Stimulated activated CD4-positive, alpha-beta T cell treated with anti-CD3 and anti-CD28 coated beads, Interleukin-1b, Interleukin-23, amount 100 ng/mL, for 48 hours (primary cell): Measurements from ENCODE around the gene YARS1.
"Not testable (repeated sequence)": the region's sequence is repeated elsewhere in the genome, so short reads cannot be mapped to it uniquely, and the experiment has no call there.

Experiments
- DNase-seq: peaks from one replicate; pipeline ENCODE4 v3.0.0-alpha.2; 2020

Gene YARS1

DNA sequence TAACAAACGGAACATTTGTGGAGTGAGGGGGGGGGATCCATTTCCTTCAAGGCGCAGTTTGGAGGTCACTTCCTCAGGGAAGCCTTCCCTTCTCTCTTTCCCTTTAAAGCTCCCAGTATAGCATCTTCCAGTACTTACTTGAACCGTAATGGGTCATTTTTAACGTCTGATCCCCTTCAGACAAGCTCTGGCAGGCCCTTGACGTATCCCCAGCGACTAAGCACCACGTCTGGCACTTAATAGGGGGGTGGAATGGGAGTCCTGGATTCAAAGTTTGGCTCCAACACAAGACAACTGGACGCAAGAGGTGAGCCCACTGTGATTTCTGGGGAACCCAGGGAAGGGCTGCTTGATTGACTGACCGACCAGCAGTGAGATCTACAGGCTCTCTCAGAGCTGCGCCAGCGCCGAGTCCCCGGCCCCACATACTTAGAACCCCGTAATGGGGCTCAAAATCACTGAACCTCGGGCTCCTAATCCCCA lies 441 bp downstream of the YARS1 start:
- no peak for DNase-seq

DNA sequence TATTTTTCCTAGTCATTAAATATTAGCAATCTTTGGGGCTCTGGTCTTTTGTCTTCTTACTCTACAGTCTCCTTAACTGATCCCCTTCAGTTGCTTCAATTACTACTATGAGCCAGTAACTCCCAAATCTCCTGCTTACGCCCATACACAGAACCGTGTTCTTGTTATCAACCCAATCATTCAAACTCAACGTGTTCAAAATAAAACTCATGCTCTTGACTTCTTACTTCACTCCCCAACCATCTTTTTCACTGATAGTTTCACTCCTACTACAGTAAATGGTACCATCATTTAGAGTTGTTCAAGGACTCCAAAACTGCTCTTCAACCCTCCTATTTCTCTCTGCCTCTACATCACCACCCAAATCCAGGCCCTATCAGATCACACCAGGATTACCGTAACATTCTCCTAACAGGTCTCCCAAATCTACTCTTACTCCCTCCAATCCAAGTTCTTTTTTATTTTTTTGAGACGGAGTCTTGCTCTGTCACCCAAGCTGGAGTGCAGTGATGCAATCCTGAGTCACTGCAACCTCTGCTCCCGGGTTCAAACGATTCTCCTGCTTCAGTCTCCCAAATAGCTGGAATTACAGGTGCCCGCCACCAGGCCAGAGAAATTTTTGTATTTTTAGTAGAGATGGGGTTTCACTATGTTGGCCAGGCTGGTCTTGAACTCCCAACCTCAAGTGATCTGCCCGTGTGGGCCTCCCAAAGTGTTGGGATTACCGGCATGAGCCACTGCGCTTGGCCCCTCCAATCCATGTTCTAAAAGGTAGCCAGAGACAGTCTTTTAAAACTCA lies 3.0 kb downstream of the YARS1 start:
- no peak for DNase-seq

DNA sequence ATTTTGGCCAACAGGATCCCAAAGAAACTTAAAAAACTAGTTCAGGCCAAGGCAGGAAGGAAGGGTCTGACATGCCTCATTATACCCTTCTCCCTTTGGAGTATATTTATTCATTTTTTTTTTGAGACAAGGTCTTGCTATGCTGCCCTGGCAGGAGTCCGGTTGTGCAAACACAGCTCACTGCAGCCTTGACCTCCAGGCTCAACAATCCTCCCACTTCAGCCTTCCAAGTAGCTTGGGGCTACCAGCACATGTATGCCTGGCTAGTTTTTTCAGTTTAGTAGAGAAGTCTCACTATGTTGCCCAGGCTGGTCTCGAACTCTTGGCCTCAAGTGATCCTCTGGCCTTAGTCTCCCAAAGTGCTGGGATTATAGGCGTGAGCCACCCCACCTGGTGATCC lies 5.2 kb downstream of the YARS1 start:
- no peak for DNase-seq

DNA sequence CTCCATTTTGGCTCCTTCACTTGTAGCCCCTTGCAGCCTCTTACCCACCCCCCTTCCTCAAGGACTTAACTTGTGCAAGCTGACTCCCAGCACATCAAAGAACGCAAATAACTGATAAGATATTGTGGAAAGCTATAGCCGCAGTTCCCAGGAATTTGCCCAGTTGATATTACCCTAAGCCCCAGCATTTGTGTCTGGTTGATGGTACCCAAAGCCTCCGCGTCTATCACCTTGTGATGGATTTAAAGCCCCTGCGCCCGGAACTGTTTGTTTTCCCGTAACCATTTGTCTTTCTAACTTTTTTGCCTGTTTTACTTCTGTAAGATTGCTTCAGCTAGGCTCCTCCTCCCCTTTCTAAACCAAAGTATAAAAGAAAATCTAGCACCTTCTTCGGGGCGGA lies 5.9 kb downstream of the YARS1 start:
- no peak for DNase-seq

DNA sequence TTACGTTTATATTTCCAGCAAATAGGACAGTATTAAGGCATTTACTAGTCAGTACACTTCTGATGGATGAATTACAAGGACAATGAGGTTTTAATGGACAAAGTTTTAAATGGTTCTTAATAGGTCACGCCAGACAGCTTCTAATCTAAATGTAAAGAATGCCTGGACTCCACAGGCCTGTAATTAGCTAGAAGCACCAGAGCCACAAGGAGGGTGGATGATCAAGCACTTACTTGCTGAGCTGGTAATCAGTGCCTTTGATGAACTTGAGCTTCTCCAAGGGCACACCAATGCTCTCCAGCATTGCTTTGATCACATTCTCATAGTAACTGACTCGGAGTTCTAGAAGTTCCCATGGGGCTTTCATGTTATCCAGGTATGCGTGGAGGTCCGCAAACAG lies 6.8 kb downstream of the YARS1 start:
- DNase-seq = no peak

DNA sequence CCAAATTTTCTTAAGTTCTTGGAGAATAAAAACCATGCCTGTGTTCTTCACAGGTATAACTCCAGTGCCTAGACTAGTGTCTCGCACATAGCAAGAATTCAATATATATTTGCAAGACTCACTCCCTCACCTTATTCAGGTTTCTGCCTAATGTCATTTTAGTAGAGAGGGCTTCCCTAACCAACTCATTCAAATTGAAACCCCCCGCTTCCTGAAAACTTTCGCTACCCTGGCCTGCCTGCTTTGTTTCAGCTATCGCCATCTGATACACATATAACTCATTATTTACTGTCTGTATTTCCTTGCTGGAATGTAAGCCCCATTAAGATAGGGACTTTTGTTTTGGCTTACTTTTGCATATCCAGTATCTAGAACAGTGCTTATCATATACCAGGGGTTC lies 8.6 kb downstream of the YARS1 start:
- no peak for DNase-seq

DNA sequence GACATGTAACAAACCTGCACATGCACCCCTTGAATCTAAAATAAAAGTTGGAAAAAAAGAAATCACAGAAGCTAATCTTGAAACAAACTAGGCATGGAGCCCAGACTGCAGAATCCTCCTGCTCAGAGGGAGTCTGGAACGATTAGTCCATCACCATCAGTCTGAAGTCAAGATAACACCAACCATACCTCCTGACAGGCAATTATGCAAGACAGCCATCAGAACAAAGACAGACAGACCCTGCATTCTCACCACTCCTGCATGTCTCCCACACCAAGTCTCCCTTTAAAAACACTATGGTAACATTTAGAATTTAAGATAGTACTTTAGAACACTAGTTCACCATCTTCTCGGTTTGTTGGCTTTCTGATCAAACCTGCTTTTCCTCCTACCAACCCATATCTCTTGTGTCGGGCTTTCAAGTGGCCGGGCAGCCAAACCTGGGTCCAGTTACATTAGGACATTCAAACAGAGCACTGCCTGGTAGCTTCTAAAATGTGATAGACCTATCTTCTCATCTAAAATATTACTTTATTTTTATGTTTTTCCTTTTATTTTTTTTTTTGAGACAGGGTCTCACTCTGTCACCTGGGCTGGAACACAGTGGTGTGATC lies 10.1 kb downstream of the YARS1 start:
- no peak for DNase-seq

DNA sequence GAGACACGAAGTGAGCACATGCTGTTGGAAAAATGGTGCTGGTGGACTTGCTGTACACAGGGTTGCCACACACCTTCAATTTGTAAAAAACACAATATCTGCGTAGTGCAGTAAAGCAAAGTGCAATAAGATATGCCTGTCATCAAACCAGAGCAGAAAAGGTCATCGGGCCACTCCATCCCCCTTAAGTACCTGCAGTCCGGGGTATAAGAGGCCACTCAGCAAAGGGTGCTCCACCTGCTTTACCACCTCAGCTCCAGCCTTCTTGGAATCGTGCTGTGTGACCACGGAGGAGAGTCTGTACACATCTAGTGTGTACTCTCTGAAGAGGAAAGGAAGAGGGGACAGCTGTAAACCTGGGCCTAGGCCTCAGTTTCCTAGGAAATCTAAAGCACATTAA lies 10.9 kb downstream of the YARS1 start:
- DNase-seq = no peak

DNA sequence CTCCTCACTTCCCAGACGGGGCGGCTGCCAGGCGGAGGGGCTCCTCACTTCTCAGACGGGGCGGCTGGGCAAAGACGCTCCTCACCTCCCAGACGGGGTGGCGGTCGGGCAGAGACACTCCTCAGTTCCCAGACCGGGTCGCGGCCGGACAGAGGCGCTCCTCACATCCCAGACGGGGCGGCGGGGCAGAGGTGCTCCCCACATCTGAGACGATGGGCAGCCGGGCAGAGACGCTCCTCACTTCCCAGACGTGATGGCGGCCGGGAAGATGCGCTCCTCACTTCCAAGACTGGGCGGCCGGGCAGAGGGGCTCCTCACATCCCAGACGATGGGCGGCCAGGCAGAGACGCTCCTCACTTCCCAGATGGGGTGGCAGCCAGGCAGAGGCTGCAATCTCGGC lies 12.7 kb downstream of the YARS1 start:
- DNase-seq = not testable (repeated sequence)

DNA sequence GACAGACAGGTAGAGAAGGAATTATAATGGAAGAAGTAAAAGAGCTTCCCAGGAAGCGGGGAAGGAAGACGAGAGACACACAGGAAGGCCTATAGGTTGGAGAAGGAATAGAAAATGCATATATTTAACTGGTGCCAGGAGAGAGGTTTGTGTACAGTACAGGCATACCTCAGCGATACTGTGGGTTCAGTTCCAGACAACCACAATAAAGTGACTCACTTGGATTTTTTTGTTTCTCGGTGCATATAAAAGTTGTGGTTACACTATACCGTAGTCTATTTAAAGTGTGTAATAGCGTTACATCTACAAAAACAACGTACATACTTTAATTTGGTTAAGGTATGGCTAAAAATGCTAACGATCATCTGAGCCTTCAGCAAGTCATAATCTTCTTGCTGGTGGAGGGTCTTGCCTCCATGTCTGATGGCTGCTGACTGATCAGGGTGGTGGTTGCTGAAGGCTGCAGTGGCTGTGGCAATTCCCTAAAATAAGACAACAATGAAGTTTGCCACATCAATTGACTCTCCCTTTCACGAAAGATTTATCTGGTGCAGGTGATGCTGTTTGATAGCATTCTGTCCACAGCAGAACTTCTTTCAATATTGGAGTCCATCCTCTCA lies 16.0 kb downstream of the YARS1 start:
- peak; percentile 53 for DNase-seq

DNA sequence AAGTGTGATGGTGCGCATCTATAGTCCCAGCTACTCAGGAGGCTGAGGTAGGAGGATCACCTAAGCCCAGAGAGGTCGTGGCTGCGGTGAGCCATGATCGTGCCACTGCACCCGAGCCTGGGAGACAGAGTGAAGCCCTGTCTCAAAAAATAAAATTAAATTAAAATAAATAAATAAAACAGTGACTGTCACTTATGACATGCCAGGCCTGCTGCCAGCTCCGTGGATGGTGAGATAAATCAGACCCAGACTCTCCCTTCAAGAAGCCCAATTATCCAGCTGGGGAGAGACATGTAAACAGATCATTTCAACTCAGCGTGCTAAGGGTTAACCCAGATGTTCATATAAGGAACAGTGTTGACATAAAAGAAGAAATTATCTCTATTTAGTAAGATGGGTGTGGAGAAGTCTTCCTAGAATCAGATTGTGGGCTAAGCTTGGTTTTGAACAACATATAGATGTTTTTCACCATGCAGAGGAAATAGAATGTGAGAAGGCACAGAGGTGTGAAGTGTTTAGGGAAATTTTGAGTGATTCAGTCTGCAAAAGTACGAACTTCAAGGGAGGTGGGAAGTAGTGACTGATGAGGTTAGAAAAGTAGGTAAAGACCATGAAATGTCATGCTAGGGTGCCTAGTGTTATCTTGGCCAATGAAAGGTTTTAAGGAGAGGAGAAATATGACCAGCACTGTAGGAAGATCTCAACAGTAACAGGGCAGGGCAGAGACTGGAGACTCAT lies 18.3 kb downstream of the YARS1 start:
- no peak for DNase-seq

DNA sequence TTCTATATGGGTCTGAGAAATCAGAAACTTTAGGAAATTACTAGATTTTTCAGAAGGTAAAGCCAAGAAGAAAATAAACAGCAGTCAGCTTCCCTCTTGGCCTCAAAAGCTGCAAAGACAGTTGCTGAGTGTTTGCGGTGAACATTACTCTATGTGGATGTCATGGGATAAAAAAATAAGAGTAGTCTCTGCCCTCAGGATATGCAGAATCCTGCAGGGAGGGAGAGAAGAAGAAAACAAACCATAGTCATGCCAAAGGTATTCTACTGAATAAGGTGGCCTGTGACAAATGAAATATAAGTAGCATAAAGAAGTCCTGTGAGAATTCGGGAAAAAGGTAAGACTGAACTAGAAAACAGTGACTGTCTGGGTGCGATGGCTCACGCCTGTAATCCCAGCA lies 19.0 kb downstream of the YARS1 start:
- no peak for DNase-seq

DNA sequence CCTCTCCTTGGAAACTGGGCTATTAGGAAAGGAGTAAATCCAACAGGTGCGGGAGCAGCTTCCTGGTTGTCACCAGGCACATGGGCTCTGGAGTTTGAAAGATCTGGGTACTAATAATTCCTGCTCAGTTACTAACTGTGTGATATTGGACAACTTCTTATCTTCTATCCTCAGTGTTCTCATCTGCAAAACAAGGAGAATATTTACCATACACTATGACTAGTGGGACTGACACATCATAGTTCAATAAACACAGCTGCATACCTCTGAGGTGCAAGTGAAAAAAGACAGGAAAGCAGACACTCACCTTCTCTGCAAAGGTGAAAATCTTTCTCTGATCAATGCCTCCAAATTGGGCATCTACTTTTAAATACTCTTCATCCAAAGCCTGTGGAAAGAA lies 19.7 kb downstream of the YARS1 start:
- DNase-seq = no peak

DNA sequence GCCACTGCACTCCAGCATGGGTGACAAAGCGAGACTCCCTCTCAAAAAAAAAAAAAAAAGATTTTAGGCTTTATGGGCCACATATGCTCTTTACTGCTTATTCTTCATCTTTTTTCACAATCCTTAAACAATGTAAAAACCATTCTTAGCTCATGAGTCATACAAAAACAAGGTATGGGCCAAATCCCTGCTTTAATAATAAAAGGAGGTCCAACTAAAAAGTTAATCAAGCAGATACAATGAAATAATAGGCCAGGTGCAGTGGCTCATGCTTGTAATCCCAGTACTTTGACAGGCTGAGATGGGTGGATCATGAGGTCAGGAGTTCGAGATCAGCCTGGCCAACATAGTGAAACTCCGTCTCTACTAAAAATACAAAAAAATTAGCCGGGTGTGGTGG lies 21.4 kb downstream of the YARS1 start:
- DNase-seq = not testable (repeated sequence)

DNA sequence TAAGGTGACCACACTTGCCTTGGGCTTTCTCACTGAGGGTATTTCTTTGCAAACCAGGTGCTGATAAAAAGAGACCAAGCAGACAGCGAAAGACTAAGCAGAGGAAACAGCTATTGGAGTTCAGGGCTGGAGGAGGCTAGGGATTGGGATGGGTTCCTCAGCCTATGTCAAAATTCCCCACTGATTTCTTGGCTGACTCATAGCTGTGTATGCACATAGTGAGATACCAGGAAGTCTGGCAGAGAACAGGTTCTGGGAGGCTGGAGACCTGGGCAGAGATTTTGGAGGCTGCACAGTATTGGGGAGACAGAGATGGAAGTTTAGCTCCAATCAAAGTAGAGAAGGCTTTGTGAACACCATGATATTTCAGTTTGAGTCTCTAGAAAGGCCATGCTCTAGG lies 25.3 kb downstream of the YARS1 start:
- DNase-seq = no peak

DNA sequence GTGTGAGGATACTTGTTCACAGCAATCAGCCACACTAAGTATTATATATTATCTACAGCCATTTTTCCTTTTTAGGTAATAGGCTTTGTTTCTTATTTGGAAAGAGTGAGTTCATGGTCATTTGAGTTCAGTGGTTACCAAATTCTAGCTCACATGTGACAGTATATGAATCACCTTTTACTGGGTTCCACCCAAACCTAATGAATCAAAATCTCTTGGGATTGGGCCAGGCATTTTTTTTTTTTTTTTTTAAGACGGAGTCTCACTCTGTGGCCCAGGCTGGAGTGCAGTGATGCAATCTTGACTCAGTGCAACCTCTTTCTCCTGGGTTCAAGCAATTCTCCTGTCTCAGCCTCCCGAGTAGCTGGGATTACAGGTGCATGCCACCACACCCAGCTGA lies 27.8 kb downstream of the YARS1 start:
- DNase-seq = not testable (repeated sequence)

DNA sequence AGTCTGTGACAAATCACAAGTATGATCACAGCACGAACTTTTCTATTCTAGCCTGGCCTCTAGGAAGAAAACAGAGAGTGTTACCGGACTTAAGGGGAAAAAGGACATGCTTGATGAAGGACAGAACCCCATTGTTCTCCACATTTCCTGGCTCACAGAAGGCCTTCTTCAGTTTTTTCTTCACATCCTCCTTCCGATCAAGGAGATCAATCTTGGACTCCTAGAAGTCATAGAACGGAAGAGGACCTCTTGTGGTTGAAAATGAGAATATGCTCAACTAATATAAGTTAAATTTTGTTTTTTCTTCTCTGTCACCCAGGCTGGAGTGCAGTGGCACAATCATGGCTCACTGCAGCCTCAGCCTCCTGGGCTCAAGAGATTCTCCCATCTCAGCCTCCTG lies 30.3 kb downstream of the YARS1 start:
- no peak for DNase-seq

DNA sequence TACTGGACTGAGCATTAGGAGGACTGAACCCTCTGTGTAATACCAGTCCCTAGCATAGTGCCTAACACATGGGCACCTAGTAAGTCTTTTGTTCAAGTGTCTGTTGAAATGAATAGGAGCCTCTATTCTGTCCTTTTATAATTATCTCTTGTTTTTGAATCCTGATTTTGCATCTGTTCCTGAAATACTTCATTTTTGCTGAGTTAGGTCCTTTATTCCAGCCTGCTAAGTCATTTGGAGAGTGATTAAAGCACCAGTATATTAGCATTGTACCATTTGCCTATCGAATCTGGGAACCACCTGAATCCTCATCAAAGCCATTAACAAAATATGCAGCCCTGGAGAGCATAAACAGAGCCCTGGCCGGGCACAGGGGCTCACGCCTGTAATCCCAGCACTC lies 32.3 kb downstream of the YARS1 start:
- DNase-seq = no peak

DNA sequence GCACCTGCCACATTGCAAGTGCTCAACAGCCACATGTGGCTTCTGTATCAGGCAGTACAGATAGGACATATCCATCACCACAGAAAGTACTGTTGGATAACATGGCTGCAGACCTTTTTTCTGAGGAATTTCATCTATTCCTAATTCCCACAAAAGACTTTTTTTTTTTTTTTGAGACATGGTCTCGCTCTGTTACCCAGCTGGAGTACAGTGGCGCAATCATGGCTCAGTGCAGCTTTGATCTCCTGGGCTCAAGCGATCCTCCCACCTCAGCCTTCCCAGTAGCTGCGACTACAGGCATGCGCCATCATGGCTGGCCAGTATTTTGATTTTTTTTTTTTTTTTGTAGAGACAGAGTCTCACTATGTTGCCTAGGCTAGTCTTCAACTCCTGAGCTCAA lies 33.3 kb downstream of the YARS1 start:
- DNase-seq = no peak

DNA sequence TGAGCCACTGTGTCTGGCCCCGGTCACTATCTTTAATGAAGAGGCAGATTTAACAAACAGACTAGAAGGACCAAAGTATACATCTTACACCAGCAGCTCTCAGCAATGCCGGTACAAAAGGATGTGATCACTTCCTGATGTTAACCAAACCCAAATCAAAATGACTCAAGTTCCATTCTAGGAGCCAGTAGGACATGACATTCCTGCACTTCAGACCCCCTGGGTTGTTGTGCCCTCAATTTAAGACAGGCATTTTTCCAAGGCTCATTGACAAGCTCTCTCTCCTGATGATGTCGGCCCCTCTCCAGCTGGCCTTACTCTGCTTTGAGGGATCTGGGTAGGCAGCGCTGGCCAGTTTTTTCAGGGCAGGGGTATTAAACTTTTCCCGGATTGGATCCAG lies 35.1 kb downstream of the YARS1 start:
- no peak for DNase-seq

DNA sequence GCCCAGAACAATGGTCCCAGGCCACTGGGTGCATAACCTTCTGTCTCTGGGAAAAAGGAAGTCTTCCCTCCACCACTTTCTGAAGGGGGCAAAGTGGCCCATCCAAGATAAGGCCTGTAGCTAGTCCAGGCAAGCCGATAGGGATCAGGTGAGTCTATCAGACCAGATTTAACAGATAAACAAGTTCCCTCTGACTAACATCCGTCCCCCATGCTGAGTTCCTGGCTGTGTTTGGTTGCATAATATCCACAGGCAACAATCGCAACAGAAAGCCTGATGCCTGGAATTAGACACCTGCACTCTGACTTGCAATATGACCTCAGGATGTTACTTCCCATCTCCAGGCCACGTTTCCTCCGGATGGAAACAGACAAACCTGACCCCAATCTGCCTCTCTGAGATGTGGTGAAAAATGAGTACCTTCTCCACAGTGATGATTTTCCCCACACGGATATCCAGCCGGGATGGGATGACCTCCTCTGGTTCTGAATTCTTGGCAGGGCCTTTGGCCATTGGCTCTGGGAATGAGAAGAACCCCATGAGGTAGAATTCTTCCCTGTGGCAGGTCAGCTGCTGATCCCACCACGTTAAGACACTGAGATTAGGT lies 36.4 kb downstream of the YARS1 start:
- no peak for DNase-seq

DNA sequence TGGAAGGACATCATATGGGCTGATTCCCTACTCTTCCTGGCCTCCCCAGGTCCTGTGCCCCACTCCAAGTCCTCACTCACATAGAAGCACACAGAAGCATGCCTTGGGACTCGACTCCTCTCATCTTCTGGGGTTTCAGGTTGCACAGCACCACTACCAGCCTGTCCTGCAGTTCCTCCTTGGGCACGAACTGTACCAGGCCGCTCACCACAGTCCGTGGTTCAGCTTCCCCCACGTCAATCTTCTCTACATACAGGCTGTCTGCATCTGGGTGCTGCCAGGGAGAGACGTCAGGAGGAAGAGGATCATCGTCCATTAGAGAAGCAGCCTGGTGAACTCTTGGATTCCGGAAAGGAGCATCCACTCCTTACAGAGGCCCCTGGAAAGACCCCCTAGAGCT lies 37.2 kb downstream of the YARS1 start:
- no peak for DNase-seq

DNA sequence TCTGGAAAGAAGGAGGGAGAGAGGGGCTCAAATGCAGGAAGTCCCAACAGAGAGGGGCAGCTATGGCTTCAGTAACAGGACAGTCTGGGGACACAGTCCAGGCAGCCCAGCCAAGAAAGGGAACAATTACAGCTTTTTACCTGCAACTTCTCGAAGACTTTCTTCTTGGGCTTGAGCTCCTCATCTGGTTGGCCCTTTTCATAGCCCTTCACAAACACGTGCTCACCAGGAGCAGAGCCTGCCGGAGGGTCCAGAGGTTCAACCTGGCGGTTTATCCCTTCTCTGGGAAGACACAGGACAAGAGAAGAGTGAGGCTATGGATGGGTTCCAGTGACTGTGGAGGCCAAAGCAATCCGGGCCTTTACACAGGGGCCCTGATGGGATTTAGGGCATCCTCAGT lies 37.9 kb downstream of the YARS1 start:
- no peak for DNase-seq
